HepG2 (cell line): ENCODE results near the gene ESR2. TPM values are rescaled to one million over a fixed set of nuclear protein-coding genes. Genes with fewer than 3 reads are reported as not detected.

Source experiments
- ATAC-seq: fragments of 200-7000 bp; cut with Tn5 transposase; 3 replicates; pipeline ENCODE4 v1.9.1; 2020; ENCODE audit warnings: mild to moderate bottlenecking, moderate library complexity
- BruUV-seq: library from RNA; stranded (reverse); fragments of 400-500 nt; replicated peaks from 2 replicates; lab custom pipeline; 2021; lab: Mats Ljungman, UMichigan
- CTCF ChIA-PET: fragments of 300-600 bp; formaldehyde crosslinking; extraction: SDS; loops from one replicate; lab custom pipeline; 2021; ENCODE audit warnings: low total read pairs, inconsistent platforms, low intra/inter-chr PET ratio; lab: Yijun Ruan, JAX
- POLR2A ChIA-PET: fragments of 350-600 bp; sonication (Branson Sonifier 250); formaldehyde crosslinking; loops from one replicate; lab custom pipeline; 2020; ENCODE audit warnings: antibody characterized with exemption, inconsistent platforms; lab: Yijun Ruan, JAX
- DNase-seq: peaks from one replicate; pipeline ENCODE4 v3.0.0-alpha.2; 2015; ENCODE audit warnings: low spot score
- FAIRE-seq: peaks from 3 replicates; lab custom pipeline; 2011; peaks lifted over from hg19 to GRCh38; lab: Jason Lieb, UNC
- H2AFZ ChIP-seq: one replicate; pipeline ENCODE4 v1.6.1; 2011; ENCODE audit warnings: low read length, inconsistent platforms
- H3K27ac ChIP-seq: fragments of 300-600 bp; 3 replicates; pipeline ENCODE4 v1.8.0; 2011; ENCODE audit warnings: mixed run types, mild to moderate bottlenecking, mixed read lengths, low read length, inconsistent platforms; ENCODE audit not compliant: insufficient read depth; ENCODE audit errors: extremely low read length
- H3K27me3 ChIP-seq, 2 experiments: fragments of 200-600 bp in 1 of 2; 2 replicates in 1 of 2; 3 replicates in 1 of 2; pipeline versions ENCODE4 v1.6.0 to v1.8.0; 2011; ENCODE audit warnings: low read length in 2 of 2, mild to moderate bottlenecking in 2 of 2, moderate library complexity in 2 of 2, inconsistent platforms in 1 of 2; ENCODE audit not compliant: insufficient read depth in 2 of 2, control insufficient read depth in 1 of 2
- H3K36me3 ChIP-seq, 2 experiments: fragments of 200-600 bp in 1 of 2; replicated peaks in 1 of 2; 2 replicates in 1 of 2; 3 replicates in 1 of 2; pipeline versions ENCODE4 v1.5.1 to v1.8.0; 2011; ENCODE audit warnings: low read length in 2 of 2, inconsistent platforms in 1 of 2; ENCODE audit not compliant: insufficient read depth in 2 of 2, control insufficient read depth in 1 of 2
- H3K4me1 ChIP-seq: 2 replicates; pipeline ENCODE4 v1.5.1; 2012; ENCODE audit warnings: low read length, inconsistent platforms; ENCODE audit not compliant: insufficient read depth
- H3K4me2 ChIP-seq: 2 replicates; pipeline ENCODE4 v1.6.0; 2011; ENCODE audit warnings: low read depth, low read length, inconsistent platforms
- H3K4me3 ChIP-seq, 3 experiments: fragments of 200-600 bp in 1 of 3; sonication (generic), shearing (Covaris generic) in 1 of 3; replicated peaks in 1 of 3; 2 replicates each; pipeline ENCODE4 v1.5.1; 2011 to 2016; ENCODE audit warnings: low read length in 3 of 3, inconsistent platforms in 2 of 3, low read depth in 2 of 3, mild to moderate bottlenecking in 2 of 3, control low read depth in 1 of 3, mixed read lengths in 1 of 3; ENCODE audit not compliant: insufficient read depth in 1 of 3
- H3K79me2 ChIP-seq: one replicate; pipeline ENCODE4 v1.6.1; 2011; ENCODE audit warnings: low read length, inconsistent platforms; ENCODE audit not compliant: insufficient read depth
- H3K9ac ChIP-seq: 2 replicates; pipeline ENCODE4 v1.6.0; 2011; ENCODE audit warnings: mild to moderate bottlenecking, low read depth, low read length, inconsistent platforms; ENCODE audit not compliant: insufficient read depth
- H3K9me3 ChIP-seq: 2 replicates; pipeline ENCODE4 v1.5.1; 2012; ENCODE audit warnings: mild to moderate bottlenecking, low read length
- H4K20me1 ChIP-seq: 2 replicates; pipeline ENCODE4 v1.6.0; 2011; ENCODE audit warnings: inconsistent platforms, mild to moderate bottlenecking, low read length, moderate library complexity; ENCODE audit not compliant: insufficient read depth
- ATM ChIP-seq: fragments of 450-650 bp; IDR thresholded peaks from 2 replicates; pipeline ENCODE4 v1.7.1; 2017; ENCODE audit warnings: mild to moderate bottlenecking, borderline replicate concordance
- FOXK2 ChIP-seq: fragments of 450-650 bp; IDR thresholded peaks from 2 replicates; pipeline ENCODE4 v1.6.1; 2016
- KMT2A ChIP-seq: sonication (generic); formaldehyde crosslinking; IDR thresholded peaks from 2 replicates; pipeline ENCODE4 v1.4.0; 2020; ENCODE audit warnings: missing genetic modification reagents
- MED1 ChIP-seq: sonication (generic); formaldehyde crosslinking; IDR thresholded peaks from 2 replicates; pipeline ENCODE4 v1.4.0; 2020; ENCODE audit warnings: missing genetic modification reagents
- NFE2L1 ChIP-seq: sonication (generic); formaldehyde crosslinking; IDR thresholded peaks from 2 replicates; pipeline ENCODE4 v1.4.0; 2020; ENCODE audit warnings: missing genetic modification reagents, mild to moderate bottlenecking, borderline replicate concordance
- PHF5A ChIP-seq: IDR thresholded peaks from one replicate; pipeline ENCODE4 v1.6.1; 2018; ENCODE audit warnings: low read depth, missing genetic modification reagents; ENCODE audit not compliant: unreplicated experiment
- PHF8 ChIP-seq: sonication (generic); formaldehyde crosslinking; IDR thresholded peaks from 2 replicates; pipeline ENCODE4 v1.5.0; 2020; ENCODE audit warnings: missing genetic modification reagents
- PPARG ChIP-seq: conservative IDR thresholded peaks from 2 replicates; pipeline ENCODE4 v1.6.1; 2016; ENCODE audit warnings: missing biosample characterization, missing genetic modification reagents
- SAP130 ChIP-seq: IDR thresholded peaks from 2 replicates; pipeline ENCODE4 v1.6.1; 2016; ENCODE audit warnings: low read depth
- TAF15 ChIP-seq: fragments of 200-400 bp; formaldehyde crosslinking; IDR thresholded peaks from one replicate; pipeline ENCODE4 v1.6.1; 2018; ENCODE audit warnings: mild to moderate bottlenecking, low read depth, low read length; ENCODE audit not compliant: poor library complexity, severe bottlenecking
- XBP1 ChIP-seq: sonication (generic); formaldehyde crosslinking; IDR thresholded peaks from 2 replicates; pipeline ENCODE4 v1.5.0; 2020; ENCODE audit warnings: missing genetic modification reagents
- ZBTB38 ChIP-seq: sonication (generic); formaldehyde crosslinking; IDR thresholded peaks from 2 replicates; pipeline ENCODE4 v1.5.1; 2020; ENCODE audit warnings: mild to moderate bottlenecking, missing genetic modification reagents
- ZNF143 ChIP-seq: sonication (generic); formaldehyde crosslinking; IDR thresholded peaks from 2 replicates; pipeline ENCODE4 v1.4.0; 2020; ENCODE audit warnings: missing genetic modification reagents
- ZNF510 ChIP-seq: sonication (generic); formaldehyde crosslinking; IDR thresholded peaks from 2 replicates; pipeline ENCODE4 v1.4.0; 2020; ENCODE audit warnings: low read depth, mild to moderate bottlenecking, missing genetic modification reagents
- ZNF547 ChIP-seq: sonication (generic); formaldehyde crosslinking; IDR thresholded peaks from 2 replicates; pipeline ENCODE4 v1.5.1; 2020; ENCODE audit warnings: mild to moderate bottlenecking, missing genetic modification reagents
- ZNF766 ChIP-seq: sonication (generic); formaldehyde crosslinking; IDR thresholded peaks from 2 replicates; pipeline ENCODE4 v1.5.0; 2020; ENCODE audit warnings: missing genetic modification reagents, borderline replicate concordance
- WGBS: methylation state at CpG from one replicate; pipeline ENCODE4 v1.1.6; 2017; ENCODE audit warnings: low lambda C conversion rate; 5-methylcytosine and 5-hydroxymethylcytosine counted together
- in situ Hi-C: cut with HindIII; loops from 2 replicates; pipeline ENCODE4 v1.10.0; 2017; ENCODE audit warnings: low pct_unique_long_range_greater_than_20kb; ENCODE audit not compliant: extremely low pct_ligation_motif_present
- intact Hi-C: fragments of 100-400 bp; cut with micrococcal nuclease; formaldehyde crosslinking; loops from one replicate; pipeline ENCODE4 v1.10.0; 2022; ENCODE audit not compliant: unreplicated experiment
- polyA plus RNA-seq, 8 experiments: library from polyadenylated mRNA; depleted of rRNA in 3 of 8; stranded (reverse) in 7 of 8; unstranded in 1 of 8; fragments of >200 nt; fragmentation: Illumina TruSeq in 4 of 8; extraction: Trizol in 4 of 8; gene quantifications; 2 replicates each; pipeline versions ENCODE4 v1.2.1 to v1.2.3, GENCODE V29; 2011 to 2016; ENCODE audit warnings: low read depth in 4 of 8, missing spikeins in 1 of 8, mixed read lengths in 1 of 8; ENCODE audit not compliant: insufficient read depth in 1 of 8
- total RNA-seq, 5 experiments: library from RNA; depleted of rRNA; stranded (reverse); fragments of >200 nt; fragmentation: Illumina TruSeq; extraction: Trizol; gene quantifications; 2 replicates each; pipeline ENCODE4 v1.2.3, GENCODE V29; 2016; ENCODE audit warnings: low read depth in 1 of 5
- TF ChIP-seq, protein P1 (sequence below): sonication (generic); formaldehyde crosslinking; IDR thresholded peaks from 2 replicates; pipeline ENCODE4 v1.5.0; 2020; ENCODE audit warnings: missing genetic modification reagents, mild to moderate bottlenecking, borderline replicate concordance
- TF ChIP-seq, protein P2 (sequence below): sonication (generic); formaldehyde crosslinking; IDR thresholded peaks from 2 replicates; pipeline ENCODE4 v1.4.0; 2020; ENCODE audit warnings: mild to moderate bottlenecking, missing genetic modification reagents

Gene ESR2
- total and polyA plus RNA-seq, 2 of the 13 experiments (the other 11 are each of a cell fraction or from before 2014, with no cell fraction given) = 0.01 to 0.04 TPM

DNA sequence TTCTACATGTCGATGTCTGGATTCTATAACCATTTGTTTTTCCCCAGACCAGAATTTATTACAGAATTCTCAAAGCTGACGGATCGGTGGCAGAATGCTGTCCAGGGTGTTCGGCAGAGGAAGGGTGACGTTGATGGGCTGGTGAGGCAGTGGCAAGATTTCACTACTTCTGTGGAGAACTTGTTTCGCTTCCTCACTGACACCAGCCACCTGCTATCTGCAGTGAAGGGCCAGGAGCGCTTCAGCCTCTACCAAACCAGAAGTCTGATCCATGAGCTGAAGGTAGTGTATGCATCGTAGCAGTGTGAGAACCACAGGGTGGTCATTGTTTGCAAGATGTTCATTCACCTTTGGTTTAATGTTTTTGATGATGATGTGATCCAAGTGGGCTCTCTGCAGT lies 124.0 kb downstream of the ESR2 start:
- H3K4me2 ChIP-seq = no peak overlapping the region
- BruUV-seq = no TSS peak
- H3K4me3 ChIP-seq = no peak overlapping the region
- WGBS = 97% methylated on average over 8 of the region's 8 CpGs
- H3K9ac ChIP-seq = no peak overlapping the region
- POLR2A ChIA-PET = no interaction called here
- FAIRE-seq (no peak), DNase-seq (no peak), ATAC-seq (no peak)
- intact Hi-C loops (no loop called here), in situ Hi-C loops (no loop called here)
- no peak overlapping the region for H2AFZ ChIP-seq
- H3K27me3 ChIP-seq = no peaks in the 10 kb centered on the region
- peaks cover 2 to 10% of the 10 kb centered on the region in 2 experiments; a peak in 2 of 5 replicates for H3K36me3 ChIP-seq
- no peaks in the 10 kb centered on the region for H4K20me1 ChIP-seq
- no peak for TF ChIP-seq ZNF547 (CRISPR knock-in tag)
- no peak for TF ChIP-seq PHF8
- no peak for TF ChIP-seq ATM
- no peak for TF ChIP-seq SAP130 (CRISPR knock-in tag)
- no peak for TF ChIP-seq PHF5A (CRISPR knock-in tag)
- no peak for TF ChIP-seq TAF15
- no peak for TF ChIP-seq MED1 (CRISPR knock-in tag)
- TF ChIP-seq ZNF143 (CRISPR knock-in tag) = no peak
- TF ChIP-seq, protein P1, sequence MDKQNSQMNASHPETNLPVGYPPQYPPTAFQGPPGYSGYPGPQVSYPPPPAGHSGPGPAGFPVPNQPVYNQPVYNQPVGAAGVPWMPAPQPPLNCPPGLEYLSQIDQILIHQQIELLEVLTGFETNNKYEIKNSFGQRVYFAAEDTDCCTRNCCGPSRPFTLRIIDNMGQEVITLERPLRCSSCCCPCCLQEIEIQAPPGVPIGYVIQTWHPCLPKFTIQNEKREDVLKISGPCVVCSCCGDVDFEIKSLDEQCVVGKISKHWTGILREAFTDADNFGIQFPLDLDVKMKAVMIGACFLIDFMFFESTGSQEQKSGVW (CRISPR knock-in tag) = no peak
- no peak for TF ChIP-seq FOXK2
- TF ChIP-seq ZNF766 (CRISPR knock-in tag) = no peak
- no peak for TF ChIP-seq ZBTB38 (CRISPR knock-in tag)
- TF ChIP-seq KMT2A (CRISPR knock-in tag) = no peak
- no peak for TF ChIP-seq XBP1
- no peak for TF ChIP-seq PPARG (CRISPR knock-in tag)
- TF ChIP-seq ZNF510 (CRISPR knock-in tag) = no peak
- TF ChIP-seq, protein P2, sequence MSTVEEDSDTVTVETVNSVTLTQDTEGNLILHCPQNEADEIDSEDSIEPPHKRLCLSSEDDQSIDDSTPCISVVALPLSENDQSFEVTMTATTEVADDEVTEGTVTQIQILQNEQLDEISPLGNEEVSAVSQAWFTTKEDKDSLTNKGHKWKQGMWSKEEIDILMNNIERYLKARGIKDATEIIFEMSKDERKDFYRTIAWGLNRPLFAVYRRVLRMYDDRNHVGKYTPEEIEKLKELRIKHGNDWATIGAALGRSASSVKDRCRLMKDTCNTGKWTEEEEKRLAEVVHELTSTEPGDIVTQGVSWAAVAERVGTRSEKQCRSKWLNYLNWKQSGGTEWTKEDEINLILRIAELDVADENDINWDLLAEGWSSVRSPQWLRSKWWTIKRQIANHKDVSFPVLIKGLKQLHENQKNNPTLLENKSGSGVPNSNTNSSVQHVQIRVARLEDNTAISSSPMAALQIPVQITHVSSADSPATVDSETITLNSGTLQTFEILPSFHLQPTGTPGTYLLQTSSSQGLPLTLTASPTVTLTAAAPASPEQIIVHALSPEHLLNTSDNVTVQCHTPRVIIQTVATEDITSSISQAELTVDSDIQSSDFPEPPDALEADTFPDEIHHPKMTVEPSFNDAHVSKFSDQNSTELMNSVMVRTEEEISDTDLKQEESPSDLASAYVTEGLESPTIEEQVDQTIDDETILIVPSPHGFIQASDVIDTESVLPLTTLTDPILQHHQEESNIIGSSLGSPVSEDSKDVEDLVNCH = no peak
- TF ChIP-seq NFE2L1 = no peak
- H3K9me3 ChIP-seq = no peaks in the 10 kb centered on the region
- H3K4me1 ChIP-seq = no peaks in the 10 kb centered on the region
- CTCF ChIA-PET = no interaction called here
- H3K79me2 ChIP-seq = no peaks in the 10 kb centered on the region
- no peak overlapping the region for H3K27ac ChIP-seq
